ENCODE measurements around the gene NUP214.
"Not testable (repeated sequence)": the region's sequence is repeated elsewhere in the genome, so short reads cannot be mapped to it uniquely, and the experiment has no call there.

Gene NUP214

GRCh38 chr9:131116281-131117120 is 8.9 kb upstream of the NUP214 start:
- DNase-seq (ENCODE audit: low read depth, low spot score), result no peak

- no peak for DNase-seq (ENCODE audit: low read depth, low spot score)
Observed at GRCh38 chr9:131117121-131117761, 8.1 kb upstream of the NUP214 start.

- DNase-seq (ENCODE audit: low read depth, low spot score), result no peak
Observed at GRCh38 chr9:131117762-131118145, 7.6 kb upstream of the NUP214 start.

- no peak for DNase-seq (ENCODE audit: low read depth, low spot score)
Observed at GRCh38 chr9:131119600-131119999, 5.8 kb upstream of the NUP214 start.

DNA sequence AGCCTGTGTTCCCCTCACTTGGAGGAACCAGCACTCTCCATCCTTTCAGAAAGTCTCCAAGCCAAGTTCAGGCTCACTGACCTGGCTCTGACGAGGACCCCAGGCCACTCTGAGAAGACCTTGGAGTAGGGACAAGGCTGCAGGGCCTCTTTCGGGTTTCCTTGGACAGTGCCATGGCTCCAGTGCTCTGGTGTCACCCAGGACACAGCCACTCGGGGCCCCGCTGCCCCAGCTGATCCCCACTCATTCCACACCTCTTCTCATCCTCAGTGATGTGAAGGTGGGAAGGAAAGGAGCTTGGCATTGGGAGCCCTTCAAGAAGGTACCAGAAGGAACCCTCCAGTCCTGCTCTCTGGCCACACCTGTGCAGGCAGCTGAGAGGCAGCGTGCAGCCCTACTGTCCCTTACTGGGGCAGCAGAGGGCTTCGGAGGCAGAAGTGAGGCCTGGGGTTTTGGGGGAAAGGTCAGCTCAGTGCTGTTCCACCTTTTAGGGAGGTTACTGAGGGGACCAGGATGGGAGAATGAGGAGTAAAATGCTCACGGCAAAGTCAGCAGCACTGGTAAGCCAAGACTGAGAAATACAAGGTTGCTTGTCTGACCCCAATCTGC is 4.7 kb upstream of the NUP214 start:
- DNase-seq (ENCODE audit: low read depth, low spot score), result no peak

GRCh38 chr9:131121346-131121745 is 4.0 kb upstream of the NUP214 start:
- no peak for DNase-seq (ENCODE audit: low read depth, low spot score)

GRCh38 chr9:131122158-131122557 is 3.2 kb upstream of the NUP214 start:
- no peak for DNase-seq (ENCODE audit: low read depth, low spot score)

DNA sequence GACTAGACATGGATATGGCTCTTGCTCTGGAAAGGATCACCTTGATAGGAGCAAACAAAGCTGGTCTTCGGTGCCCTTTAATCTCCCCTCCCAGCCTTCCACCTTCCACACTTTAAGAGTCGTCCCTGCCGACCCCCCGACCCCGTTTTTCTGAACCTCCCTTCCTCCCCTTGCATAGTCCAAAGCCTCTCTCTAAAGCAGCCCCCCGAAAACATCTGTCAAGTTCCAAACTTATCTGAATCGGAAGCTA is 423 bp upstream of the NUP214 start:
- DNase-seq (ENCODE audit: low read depth, low spot score), result no peak

- no peak for DNase-seq (ENCODE audit: low read depth, low spot score)
Observed at GRCh38 chr9:131126059-131126426, 657 bp downstream of the NUP214 start.

- no peak for DNase-seq (ENCODE audit: low read depth, low spot score)
Observed at GRCh38 chr9:131129183-131129582, 3.8 kb downstream of the NUP214 start.

- DNase-seq (ENCODE audit: low read depth, low spot score), result no peak
Observed at GRCh38 chr9:131138676-131139075, 13.3 kb downstream of the NUP214 start.

DNA sequence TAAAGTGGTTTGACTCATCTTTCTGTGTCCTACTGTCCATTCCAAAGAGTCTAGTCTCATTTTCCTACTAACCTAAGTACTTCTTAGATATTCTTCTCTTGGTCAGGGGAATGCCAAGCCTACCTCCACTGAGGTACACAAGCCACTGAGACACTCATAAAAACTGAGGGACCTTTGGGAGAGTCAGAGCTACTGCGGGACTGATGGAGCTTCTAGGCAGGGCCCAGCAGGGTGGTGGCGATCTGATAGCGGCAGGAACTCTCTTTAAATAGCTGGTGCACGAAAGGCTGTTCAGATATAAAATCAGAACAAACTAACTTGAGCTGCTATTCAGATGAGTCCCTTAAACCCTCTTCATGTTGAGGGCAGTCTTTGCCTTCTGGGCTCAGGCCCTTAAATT is 14.7 kb downstream of the NUP214 start:
- no peak for DNase-seq (ENCODE audit: low read depth, low spot score)

- no peak for DNase-seq (ENCODE audit: low read depth, low spot score)
Observed at GRCh38 chr9:131140550-131140949, 15.2 kb downstream of the NUP214 start.

DNA sequence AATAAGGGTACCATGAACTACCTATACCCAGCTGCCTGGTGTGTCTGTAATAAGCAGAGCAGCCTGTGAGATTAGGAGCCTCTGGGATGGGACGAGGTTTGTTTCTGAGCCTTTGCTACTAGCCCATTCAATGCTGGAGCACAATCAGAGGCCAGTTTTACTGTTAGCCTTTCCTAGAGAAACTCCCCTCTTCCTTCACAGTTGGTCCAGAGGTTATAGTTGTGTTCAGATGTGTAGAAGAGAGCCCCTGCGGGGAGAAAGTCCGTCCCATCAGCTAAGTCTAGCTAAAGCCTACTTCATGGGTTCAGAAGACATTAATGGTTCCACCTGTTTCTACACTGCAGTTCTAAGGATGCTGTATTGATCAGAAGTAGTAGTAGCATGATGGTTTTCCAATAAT is 16.8 kb downstream of the NUP214 start:
- DNase-seq (ENCODE audit: low read depth, low spot score), result no peak

GRCh38 chr9:131144201-131144600 is 18.8 kb downstream of the NUP214 start:
- DNase-seq (ENCODE audit: low read depth, low spot score), result peak; percentile 49

DNA sequence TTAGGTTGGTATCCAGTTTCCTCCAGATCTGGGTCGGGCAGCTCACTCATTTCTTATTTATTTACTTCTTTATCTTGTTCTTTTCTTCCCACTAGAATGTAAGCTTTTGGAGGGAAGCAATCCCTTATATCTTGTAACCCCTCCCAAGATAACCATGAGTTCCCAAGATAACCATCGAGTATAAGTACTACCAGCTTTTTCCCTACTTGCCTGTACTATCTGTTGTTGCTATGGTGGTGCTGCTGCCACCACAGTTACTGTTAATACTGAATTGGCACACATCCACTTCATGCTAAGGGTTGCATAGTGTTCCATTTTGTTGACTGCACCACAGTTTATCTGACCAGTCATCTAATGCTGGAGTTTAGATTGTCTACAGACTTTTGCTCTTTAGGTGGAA is 19.9 kb downstream of the NUP214 start:
- DNase-seq (ENCODE audit: low read depth, low spot score), result no peak

GRCh38 chr9:131146186-131146585 is 20.8 kb downstream of the NUP214 start:
- no peak for DNase-seq (ENCODE audit: low read depth, low spot score)

- no peak for DNase-seq (ENCODE audit: low read depth, low spot score)
Observed at GRCh38 chr9:131148276-131148675, 22.9 kb downstream of the NUP214 start.

DNA sequence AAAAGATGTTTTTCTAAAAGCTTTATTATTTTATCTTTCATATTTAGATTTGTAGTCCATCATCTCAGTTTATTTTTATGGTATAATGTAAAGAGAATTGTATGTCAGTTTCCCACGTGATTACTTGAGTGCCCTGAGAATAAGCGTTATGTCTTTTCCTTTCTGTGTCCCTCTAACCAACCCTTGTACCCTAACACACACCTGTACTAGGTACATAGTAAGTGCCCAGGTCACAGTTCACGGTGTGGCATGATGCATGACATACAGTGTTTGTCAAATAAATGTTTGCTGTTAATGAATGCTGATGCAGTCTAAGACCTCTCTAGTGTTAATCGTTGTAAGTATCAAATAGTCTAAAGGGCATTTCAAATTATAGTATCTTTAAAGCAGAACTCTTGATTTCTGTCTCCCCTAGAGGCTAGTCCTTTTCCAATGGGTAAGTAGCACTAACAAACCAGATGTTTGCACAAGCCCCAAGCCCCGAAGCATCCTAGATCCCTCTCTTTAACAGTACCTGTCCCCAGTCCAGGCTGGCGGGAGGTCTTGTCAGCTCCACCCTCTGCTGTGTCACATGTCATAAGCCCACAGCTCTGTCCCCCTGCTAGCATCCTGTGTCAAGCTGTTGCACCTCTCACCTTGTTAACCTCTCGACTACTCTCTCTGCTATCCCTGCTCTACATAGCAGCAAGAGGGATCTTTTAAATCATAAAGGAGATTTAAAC is 23.7 kb downstream of the NUP214 start:
- peak; percentile 5 for DNase-seq (ENCODE audit: low read depth, low spot score)

GRCh38 chr9:131149688-131150053 is 24.3 kb downstream of the NUP214 start:
- DNase-seq (ENCODE audit: low read depth, low spot score), result no peak

DNA sequence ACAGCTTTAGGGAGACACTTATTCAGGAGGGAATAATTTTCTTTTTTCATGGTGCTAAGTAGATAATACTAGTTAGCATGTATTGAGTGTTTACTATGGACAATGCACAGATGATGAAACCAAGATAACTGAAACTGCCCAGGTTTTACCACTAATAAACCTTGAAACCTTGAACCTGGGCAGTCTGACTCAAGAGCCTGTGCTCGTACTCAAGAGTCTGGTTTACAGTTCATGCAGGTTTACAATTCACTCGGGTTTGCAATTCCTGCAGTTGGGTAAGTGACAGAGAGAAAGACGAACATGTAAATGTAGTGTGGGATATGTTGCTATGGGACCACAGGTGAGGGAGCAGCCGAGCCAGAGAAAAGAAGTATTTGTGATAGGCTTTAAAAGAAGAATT is 28.2 kb downstream of the NUP214 start:
- no peak for DNase-seq (ENCODE audit: low read depth, low spot score)

GRCh38 chr9:131158673-131159072 is 33.3 kb downstream of the NUP214 start:
- DNase-seq (ENCODE audit: low read depth, low spot score), result not testable (repeated sequence)

Data from ELF-1 (cell line).